Ecto neural progenitor cell (in vitro differentiated cells): ENCODE results near the gene TMEM165.

Experiments
- DNase-seq: peaks from one replicate; pipeline ENCODE4 v3.0.0-alpha.2; 2018; ENCODE audit warnings: low spot score

Gene TMEM165

DNA sequence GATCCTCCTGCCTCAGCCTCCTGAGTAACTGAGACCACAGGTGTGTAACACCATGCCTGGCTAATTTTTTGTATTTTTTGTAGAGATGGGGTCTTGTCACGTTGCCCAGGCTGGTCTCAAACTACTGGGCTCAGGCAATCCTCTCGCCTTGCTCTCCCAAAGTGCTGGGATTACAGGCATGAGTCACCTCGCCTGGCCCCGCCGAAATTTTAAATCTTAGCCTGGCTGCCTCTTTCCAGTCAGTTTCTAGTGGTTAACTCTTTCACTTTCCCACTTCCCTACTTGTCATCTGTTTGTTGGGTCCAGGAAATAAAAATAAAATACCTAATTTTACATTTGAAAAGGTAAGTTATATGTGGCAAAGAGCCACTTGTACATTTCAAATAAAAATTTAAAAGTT is 62.4 kb downstream of the TMEM165 start:
- no peak for DNase-seq

DNA sequence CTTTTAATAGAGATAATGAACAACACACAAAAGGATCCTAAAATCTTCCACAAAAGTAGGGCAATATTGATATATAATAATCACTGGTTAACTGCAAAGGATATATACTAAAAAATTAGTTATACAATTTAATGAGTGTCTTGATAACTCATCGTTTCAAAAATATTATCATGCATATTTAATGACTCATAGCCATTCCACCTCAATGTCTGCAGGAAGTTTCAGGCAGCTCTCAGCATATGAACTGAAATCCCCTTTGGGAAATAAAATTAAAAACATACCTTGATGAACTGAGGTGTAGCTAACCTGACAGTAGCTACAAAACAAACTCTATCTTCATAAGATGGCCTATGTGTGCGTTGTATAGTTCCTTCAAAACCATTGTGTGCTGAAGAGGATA is 62.9 kb downstream of the TMEM165 start:
- DNase-seq, result no peak

DNA sequence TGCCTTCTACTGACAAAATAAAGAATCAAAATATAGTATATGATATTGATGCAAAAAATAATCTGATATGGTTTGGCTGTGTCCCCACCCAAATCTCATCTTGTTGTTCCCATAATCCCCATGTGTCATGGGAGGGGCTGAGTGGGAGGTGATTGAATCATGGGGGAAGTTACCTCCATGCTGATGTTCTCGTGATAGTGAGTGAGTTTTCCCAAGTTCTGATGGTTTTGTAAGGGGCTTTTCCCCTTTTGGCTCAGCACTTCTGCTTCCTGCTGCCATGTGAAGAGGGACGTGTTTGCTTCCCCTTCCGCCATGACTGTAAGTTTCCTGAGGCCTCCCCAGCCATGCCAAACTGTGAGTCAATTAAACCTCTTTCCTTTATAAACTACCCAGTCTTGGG is 70.2 kb downstream of the TMEM165 start:
- no peak for DNase-seq

DNA sequence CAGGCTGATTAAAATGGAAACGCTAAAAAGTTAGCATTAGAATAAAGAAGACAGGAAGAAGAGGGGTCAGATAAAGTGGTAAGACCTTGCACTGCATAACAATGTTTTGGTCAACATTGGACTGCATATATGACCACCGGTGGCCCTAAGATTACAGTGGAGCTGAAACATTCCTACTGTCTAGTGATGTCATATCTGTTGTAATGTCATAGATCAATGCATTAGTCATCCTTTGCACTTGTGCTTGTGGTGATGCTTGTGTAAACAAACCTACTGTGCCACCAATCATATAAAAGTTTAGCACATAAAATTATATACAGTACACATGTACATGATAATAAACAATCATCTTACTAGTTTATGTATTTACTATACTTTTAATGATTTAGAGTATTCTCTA is 73.0 kb downstream of the TMEM165 start:
- DNase-seq, result no peak

DNA sequence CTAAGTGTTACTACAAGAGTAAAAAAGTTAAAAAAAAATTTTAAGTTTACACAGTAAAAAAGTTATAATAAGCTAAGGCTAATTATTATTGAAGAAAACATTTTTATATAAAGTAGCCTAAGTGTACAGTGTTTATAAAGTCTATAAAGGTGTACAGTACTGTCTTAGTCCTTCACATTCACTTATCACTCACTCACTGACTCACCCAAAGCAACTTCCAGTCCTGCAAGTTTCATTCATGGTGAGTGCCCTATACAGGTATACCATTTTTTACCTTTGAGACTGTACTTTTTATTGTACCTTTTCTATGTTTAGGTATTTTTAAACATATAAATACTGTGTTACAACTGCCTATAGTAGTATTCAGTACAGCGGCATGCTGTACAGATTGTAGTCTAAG is 74.2 kb downstream of the TMEM165 start:
- DNase-seq, result no peak
